GM12865 (cell line): ENCODE data around the gene FBXO31.
"Not testable (repeated sequence)": the region's sequence is repeated elsewhere in the genome, so short reads cannot be mapped to it uniquely, and the experiment has no call there.

ENCODE experiments used
- DNase-seq: peaks from one replicate; pipeline ENCODE4 v3.0.0; 2010; ENCODE audit warnings: low read depth
- H3K4me3 ChIP-seq: 2 replicates; pipeline ENCODE4 v1.5.1; 2011; ENCODE audit warnings: mild to moderate bottlenecking, low read depth, low read length, control low read depth
- TF ChIP-seq, protein P1 (sequence below): IDR thresholded peaks from 2 replicates; pipeline ENCODE4 v1.5.1; 2011; ENCODE audit warnings: low read length, control low read depth, low read depth, inconsistent platforms; ENCODE audit not compliant: insufficient read depth; ENCODE audit errors: missing control alignments

Gene FBXO31

DNA sequence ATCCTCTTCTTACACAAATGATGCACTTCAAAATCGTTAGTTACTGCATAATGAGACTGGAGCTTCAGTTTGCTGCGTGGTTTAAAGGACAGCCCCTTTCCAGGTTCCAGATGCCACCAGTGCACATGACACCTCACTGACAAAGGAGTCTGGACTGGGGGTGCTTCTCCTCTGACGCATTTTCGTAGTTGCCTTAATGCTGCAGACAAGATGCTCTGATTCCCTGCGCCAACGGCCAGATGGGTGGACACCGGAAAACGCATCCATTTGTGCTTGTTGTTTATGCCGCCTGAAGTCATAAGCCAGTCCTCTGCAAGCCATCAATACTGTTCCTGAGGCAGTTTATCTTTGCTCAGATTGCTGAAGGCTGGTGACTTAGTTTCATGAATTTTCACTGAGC is 16.0 kb downstream of the FBXO31 start:
- TF ChIP-seq, protein P1, sequence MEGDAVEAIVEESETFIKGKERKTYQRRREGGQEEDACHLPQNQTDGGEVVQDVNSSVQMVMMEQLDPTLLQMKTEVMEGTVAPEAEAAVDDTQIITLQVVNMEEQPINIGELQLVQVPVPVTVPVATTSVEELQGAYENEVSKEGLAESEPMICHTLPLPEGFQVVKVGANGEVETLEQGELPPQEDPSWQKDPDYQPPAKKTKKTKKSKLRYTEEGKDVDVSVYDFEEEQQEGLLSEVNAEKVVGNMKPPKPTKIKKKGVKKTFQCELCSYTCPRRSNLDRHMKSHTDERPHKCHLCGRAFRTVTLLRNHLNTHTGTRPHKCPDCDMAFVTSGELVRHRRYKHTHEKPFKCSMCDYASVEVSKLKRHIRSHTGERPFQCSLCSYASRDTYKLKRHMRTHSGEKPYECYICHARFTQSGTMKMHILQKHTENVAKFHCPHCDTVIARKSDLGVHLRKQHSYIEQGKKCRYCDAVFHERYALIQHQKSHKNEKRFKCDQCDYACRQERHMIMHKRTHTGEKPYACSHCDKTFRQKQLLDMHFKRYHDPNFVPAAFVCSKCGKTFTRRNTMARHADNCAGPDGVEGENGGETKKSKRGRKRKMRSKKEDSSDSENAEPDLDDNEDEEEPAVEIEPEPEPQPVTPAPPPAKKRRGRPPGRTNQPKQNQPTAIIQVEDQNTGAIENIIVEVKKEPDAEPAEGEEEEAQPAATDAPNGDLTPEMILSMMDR: no peak
- DNase-seq: no peak
- no peak overlapping the region for H3K4me3 ChIP-seq

DNA sequence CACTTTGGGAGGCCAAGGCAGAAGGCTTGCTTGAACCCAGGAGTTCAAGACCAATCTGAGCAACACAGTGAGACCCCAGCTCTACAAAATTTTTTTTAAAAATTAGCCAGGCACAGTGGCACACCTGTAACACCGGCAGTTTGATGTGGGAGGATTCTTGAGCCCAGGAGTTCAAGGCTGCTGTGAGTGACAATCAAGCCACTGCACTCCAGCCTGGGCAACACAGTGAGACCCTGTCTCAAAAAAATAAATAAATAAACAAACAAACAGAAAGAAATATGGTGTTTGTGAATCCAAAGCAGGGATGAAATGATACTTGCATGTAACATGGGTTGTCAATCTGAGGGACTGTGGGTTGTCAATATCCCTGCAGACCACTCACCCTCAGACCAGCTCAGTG is 16.6 kb downstream of the FBXO31 start:
- H3K4me3 ChIP-seq: no peak overlapping the region
- TF ChIP-seq, protein P1: no peak
- DNase-seq: no peak

DNA sequence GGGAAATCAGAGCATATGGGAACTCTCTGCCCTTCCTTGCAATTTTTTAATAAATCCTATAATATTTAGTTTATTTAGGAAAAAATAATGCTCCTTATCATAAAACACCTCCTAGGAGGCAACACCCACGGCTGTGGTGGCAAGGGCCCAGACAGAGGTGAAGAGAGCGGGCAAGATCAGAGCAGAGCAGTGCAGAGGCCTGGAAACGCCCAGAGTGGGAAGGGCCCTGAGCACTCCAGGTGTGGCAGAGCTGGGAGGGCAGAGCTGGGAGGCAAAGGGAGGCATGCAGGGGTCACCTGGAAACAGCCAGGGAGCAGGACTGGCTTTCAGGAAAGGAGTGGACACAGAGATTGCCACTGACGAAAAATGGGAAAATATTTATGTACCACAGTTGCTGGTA is 17.3 kb downstream of the FBXO31 start:
- TF ChIP-seq, protein P1: no peak
- DNase-seq: no peak
- H3K4me3 ChIP-seq: no peak overlapping the region

DNA sequence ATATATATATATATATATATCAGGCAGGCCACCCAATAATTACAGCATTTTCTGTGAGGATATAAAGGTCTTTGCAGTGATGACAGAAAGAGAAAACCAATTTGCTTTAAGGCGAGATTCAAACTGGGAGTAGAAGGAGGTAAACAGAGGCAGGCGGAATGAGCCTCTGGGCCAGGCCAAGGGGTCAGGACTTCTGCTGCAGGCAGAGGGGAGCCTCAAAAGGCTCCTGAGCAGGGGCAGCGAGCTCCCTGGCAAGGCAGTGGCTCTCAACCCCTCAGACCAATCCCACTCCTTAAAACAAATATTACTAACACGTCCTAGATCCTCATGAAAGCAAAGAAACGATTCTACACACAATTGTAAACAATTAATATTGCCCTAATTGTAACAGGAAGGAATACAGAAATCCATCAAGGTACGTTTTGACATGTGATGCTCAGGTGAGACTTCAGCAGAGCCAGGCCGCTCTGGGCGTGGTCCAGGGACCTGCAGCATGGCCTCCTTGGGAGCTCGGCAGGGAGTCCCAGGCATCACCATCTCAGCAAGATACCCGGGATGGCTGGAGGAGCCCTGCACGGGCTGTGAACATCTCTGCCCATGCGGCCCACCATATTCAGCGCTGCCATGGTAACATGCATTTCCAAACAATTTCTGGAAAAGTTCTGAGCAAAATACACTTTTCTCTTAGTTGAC is 18.4 kb downstream of the FBXO31 start:
- no peak for DNase-seq
- H3K4me3 ChIP-seq: no peak overlapping the region
- TF ChIP-seq, protein P1: no peak

DNA sequence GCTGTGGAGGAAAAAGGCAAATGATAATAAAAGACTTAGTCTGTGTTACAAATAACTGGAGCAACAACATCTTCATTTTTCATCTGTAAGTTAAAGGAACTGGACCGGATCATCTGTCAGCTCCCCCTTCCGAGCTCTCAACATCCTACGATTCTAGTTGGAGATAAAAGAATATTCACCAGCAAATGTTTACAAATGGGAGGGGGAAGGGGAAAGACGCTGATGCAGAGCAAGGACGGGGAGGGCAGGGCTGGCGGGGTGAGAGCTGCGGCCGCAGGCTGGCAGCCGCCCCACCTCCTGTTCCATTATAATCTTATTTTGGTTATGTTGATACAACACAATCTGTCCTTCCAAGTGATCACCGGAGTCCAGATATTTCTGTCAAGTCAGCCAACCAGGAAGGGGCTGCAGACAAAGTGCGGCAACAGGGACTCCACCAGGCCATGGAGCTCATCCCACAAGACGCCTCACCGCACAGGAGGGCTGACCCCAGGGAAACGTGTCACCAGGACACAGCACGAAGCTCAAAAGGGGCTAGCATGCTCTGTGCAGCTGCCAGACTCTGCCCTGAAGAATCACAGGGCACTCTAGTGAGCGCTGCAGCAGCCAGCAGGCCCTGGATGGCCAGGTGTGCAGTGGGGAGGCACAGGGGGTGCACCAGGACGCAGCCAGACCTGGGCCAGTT is 19.7 kb downstream of the FBXO31 start:
- TF ChIP-seq, protein P1: no peak
- no peak overlapping the region for H3K4me3 ChIP-seq

DNA sequence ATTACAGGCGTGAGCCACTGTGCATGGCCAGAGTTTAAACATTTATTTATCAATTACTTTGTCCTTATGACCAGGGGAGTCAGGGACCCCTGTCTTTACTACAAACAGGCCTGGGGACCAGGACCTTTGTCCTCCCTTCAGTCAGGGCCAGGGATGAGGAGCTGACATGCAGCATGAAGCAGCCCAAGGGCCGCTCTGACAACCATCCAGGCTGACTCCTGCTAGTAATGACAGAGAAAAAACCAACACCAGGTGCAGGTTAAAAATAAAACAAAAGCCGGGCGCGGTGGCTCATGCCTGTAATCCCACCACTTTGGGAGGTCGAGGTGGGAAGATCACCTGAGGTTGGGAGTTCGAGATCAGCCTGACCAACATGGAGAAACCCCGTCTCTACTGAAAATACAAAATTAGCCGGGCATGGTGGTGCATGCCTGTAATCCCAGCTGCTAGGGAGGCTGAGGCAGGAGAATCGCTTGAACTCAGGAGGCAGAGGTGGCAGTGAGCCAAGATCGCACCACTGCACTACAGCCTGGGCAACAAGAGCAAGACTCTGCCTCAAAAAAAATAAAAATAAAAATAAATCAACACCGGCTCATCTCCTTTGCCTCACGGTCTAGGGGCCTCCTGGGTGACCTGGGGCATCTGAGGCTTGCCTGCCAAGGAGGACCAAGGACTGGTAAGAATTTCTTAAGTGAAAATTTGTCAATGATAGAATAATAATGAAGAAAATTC is 20.6 kb downstream of the FBXO31 start:
- DNase-seq, H3K4me3 ChIP-seq: not testable (repeated sequence)

More for the DNA sequence above, 19.7 kb downstream of the FBXO31 start:
- DNase-seq: no peak

DNA sequence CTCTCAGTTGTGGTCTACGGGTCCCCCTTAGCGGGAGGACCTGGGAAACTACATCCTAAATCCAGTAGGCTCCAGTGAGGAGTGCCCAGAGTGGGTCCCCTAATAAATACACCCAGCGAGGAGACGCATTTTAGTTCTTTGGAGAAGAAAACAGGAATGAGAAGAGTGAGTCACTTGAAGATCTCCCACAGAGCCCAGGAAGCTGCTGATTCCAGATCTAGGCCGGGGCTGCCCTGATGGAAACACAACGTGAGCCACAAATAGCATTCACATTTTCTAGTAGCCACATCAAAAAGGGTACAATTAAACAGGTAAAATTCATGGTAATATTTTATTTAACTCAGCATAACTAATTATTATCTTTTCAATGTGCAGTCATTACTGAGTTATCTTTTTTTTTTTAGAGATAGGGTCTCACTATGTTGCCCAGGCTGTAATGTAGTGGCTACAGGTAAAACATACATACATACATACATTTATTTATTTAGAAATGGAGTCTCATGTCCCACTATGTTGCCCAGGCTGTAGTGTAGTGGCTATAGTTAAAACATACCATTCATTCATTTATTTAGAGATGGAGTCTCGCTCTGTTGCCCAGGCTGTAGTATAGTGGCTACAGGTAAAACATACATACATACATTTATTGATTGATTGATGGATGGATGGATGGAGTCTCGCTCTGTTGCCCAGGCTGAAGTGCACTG is 21.5 kb downstream of the FBXO31 start:
- TF ChIP-seq, protein P1: no peak
- DNase-seq: no peak
- no peak overlapping the region for H3K4me3 ChIP-seq
